Panc1 (cell line): ENCODE results near the gene NKAIN4. TPM values are rescaled to one million over a fixed set of nuclear protein-coding genes. Genes with fewer than 3 reads are reported as not detected.

Source experiments
- ATAC-seq: fragments of 200-7000 bp; cut with Tn5 transposase; 2 replicates; pipeline ENCODE4 v1.9.1; 2020; ENCODE audit warnings: mild to moderate bottlenecking, moderate library complexity
- BruUV-seq: library from RNA; stranded (reverse); fragments of 400-500 nt; replicated peaks from 2 replicates; lab custom pipeline; 2021; lab: Mats Ljungman, UMichigan
- CTCF ChIA-PET: fragments of 300-600 bp; sonication (Branson Sonifier 250); formaldehyde crosslinking; loops from one replicate; lab custom pipeline; 2022; ENCODE audit warnings: antibody characterized with exemption; lab: Charles Lee
- POLR2A ChIA-PET: fragments of 300-600 bp; sonication (Branson Sonifier 250); formaldehyde crosslinking; loops from one replicate; lab custom pipeline; 2022; ENCODE audit warnings: antibody characterized with exemption; lab: Charles Lee
- DNase-seq: peaks from one replicate; pipeline ENCODE4 v3.0.0-alpha.2; 2010; ENCODE audit warnings: low read depth, low spot score
- H3K27ac ChIP-seq: 2 replicates; pipeline ENCODE4 v1.5.1; 2011; ENCODE audit warnings: mild to moderate bottlenecking, low read length, inconsistent platforms
- H3K27me3 ChIP-seq: fragments of 200-500 bp; sonication (Bioruptor generic); 2 replicates; pipeline ENCODE4 v1.6.0; 2014; ENCODE audit warnings: low read length, inconsistent platforms; ENCODE audit not compliant: control insufficient read depth, insufficient read depth
- H3K36me3 ChIP-seq: fragments of 200-500 bp; sonication (Bioruptor generic); 2 replicates; pipeline ENCODE4 v1.5.1; 2014; ENCODE audit warnings: inconsistent platforms, mild to moderate bottlenecking, low read length, moderate library complexity; ENCODE audit not compliant: control insufficient read depth, insufficient read depth
- H3K4me1 ChIP-seq: 2 replicates; pipeline ENCODE4 v1.5.1; 2011; ENCODE audit warnings: inconsistent platforms, mild to moderate bottlenecking, low read length, moderate library complexity; ENCODE audit not compliant: control insufficient read depth, insufficient read depth
- H3K4me3 ChIP-seq, 2 experiments: 2 replicates each; pipeline ENCODE4 v1.5.1; 2011 to 2012; ENCODE audit warnings: low read depth in 2 of 2, low read length in 2 of 2, mild to moderate bottlenecking in 2 of 2, inconsistent platforms in 1 of 2, moderate library complexity in 1 of 2
- H3K9me3 ChIP-seq: fragments of 200-500 bp; sonication (Bioruptor generic); 2 replicates; pipeline ENCODE4 v1.5.1; 2014; ENCODE audit warnings: low read depth, mild to moderate bottlenecking, inconsistent platforms, low read length, moderate library complexity; ENCODE audit not compliant: control insufficient read depth, insufficient read depth
- CTCF ChIP-seq: fragments of 450-650 bp; IDR thresholded peaks from 2 replicates; pipeline ENCODE4 v1.5.1; 2017; ENCODE audit warnings: mild to moderate bottlenecking
- POLR2AphosphoS5 ChIP-seq: IDR thresholded peaks from 2 replicates; pipeline ENCODE4 v1.6.1; 2012; ENCODE audit warnings: mild to moderate bottlenecking, low read depth, low read length, moderate library complexity
- REST ChIP-seq, 2 experiments: IDR thresholded peaks; 2 replicates each; pipeline ENCODE4 v1.6.1; 2011 to 2012; ENCODE audit warnings: low read depth in 2 of 2, control low read depth in 1 of 2, low read length in 1 of 2, mild to moderate bottlenecking in 1 of 2, moderate library complexity in 1 of 2; ENCODE audit not compliant: insufficient read depth in 1 of 2
- SIN3A ChIP-seq: IDR thresholded peaks from 2 replicates; pipeline ENCODE4 v1.6.1; 2012; ENCODE audit warnings: low read depth, mild to moderate bottlenecking, low read length, moderate library complexity, borderline replicate concordance; ENCODE audit not compliant: insufficient read depth
- TCF7L2 ChIP-seq: IDR thresholded peaks from 2 replicates; pipeline ENCODE4 v1.6.1; 2011; ENCODE audit warnings: mild to moderate bottlenecking, low read depth, low read length, inconsistent platforms
- in situ Hi-C: cut with HindIII; loops from 2 replicates; pipeline ENCODE4 v1.10.0; 2016; ENCODE audit warnings: low sequenced_read_pairs, low pct_unique_long_range_greater_than_20kb
- intact Hi-C: fragments of 100-400 bp; cut with micrococcal nuclease; formaldehyde crosslinking; loops from one replicate; pipeline ENCODE4 v1.10.0; 2022; ENCODE audit not compliant: unreplicated experiment
- total RNA-seq: library from RNA; stranded (reverse); gene quantifications from one replicate; pipeline ENCODE4 v1.2.1, GENCODE V29; 2021; ENCODE audit not compliant: unreplicated experiment

NKAIN4 gene
- total RNA-seq, 1 experiment from 2014 or later: 5.5 TPM

- ATAC-seq (no peak), DNase-seq (no peak)
- peaks cover 33% of the 10 kb centered on the region for H3K4me1 ChIP-seq
- intact Hi-C loops: no loop called here
- ChIA-PET CTCF (no interaction called here), POLR2A (no interaction called here)
- no peak overlapping the region for H3K4me3 ChIP-seq
- H3K27me3 ChIP-seq: no peaks in the 10 kb centered on the region
- no peaks in the 10 kb centered on the region for H3K36me3 ChIP-seq
- no peak for TF ChIP-seq TCF7L2
- TF ChIP-seq POLR2AphosphoS5: no peak
- TF ChIP-seq REST (IDR thresholded peaks at IDR 0.05; ENCODE audit: insufficient read depth in 1 of 2, low read depth in 2 of 2, low read length in 1 of 2): no peak
- no peak for TF ChIP-seq CTCF
- TF ChIP-seq SIN3A: no peak
- BruUV-seq: no TSS peak
- no peak overlapping the region for H3K27ac ChIP-seq
- H3K9me3 ChIP-seq: no peaks in the 10 kb centered on the region
- in situ Hi-C loops: no loop called here
Measured at GRCh38 chr20:63240004-63240403, 14.3 kb downstream of the NKAIN4 start.

- DNase-seq: no peak
- no peaks in the 10 kb centered on the region for H3K27me3 ChIP-seq
- no peak for ATAC-seq
- BruUV-seq: no TSS peak
- TF ChIP-seq TCF7L2 (no peak), REST (IDR thresholded peaks at IDR 0.05; ENCODE audit: insufficient read depth in 1 of 2, low read depth in 2 of 2, low read length in 1 of 2) (no peak), POLR2AphosphoS5 (no peak), CTCF (no peak), SIN3A (no peak)
- in situ Hi-C loops (no loop called here), intact Hi-C loops (no loop called here)
- no peak overlapping the region for H3K4me3 ChIP-seq
- no peaks in the 10 kb centered on the region for H3K36me3 ChIP-seq
- no peaks in the 10 kb centered on the region for H3K9me3 ChIP-seq
- H3K27ac ChIP-seq: no peak overlapping the region
- CTCF ChIA-PET: interaction anchor here (2.2 kb wide), 1 partner anchor 16 kb away, joined by 8 read pairs; no protein-coding TSS in a partner anchor
- H3K4me1 ChIP-seq: peaks cover 39% of the 10 kb centered on the region
- POLR2A ChIA-PET: no interaction called here
Measured at GRCh38 chr20:63239431-63239830, 14.8 kb downstream of the NKAIN4 start.
